GM10266 (cell line): ENCODE measurements around the gene CCDC9B.

ENCODE experiments used
- DNase-seq: peaks from one replicate; pipeline ENCODE4 v3.0.0; 2012; ENCODE audit errors: extremely low spot score
- CTCF ChIP-seq: IDR thresholded peaks from 2 replicates; pipeline ENCODE4 v1.5.1; 2012; ENCODE audit warnings: mild to moderate bottlenecking, low read depth; ENCODE audit not compliant: control insufficient read depth, insufficient read depth; ENCODE audit errors: missing control alignments

CCDC9B gene

GRCh38 chr15:40340740-40341400, at the start of gene CCDC9B:
Gene CCDC9B, minus strand, starts transcription at chr15:40340939. Its CDS starts 120 bp downstream, at chr15:40340819.
- no peak for TF ChIP-seq CTCF
- no peak for DNase-seq

- no peak for TF ChIP-seq CTCF
- DNase-seq = no peak
These were observed 49.3 kb upstream of the CCDC9B start for GRCh38 chr15:40389824-40390595.

- no peak for TF ChIP-seq CTCF
- no peak for DNase-seq
These were observed 48.4 kb upstream of the CCDC9B start for GRCh38 chr15:40388941-40389823.

- no peak for TF ChIP-seq CTCF
These were observed 45.7 kb upstream of the CCDC9B start for GRCh38 chr15:40386480-40386879.

GRCh38 chr15:40382580-40383456, 42.1 kb upstream of the CCDC9B start, which contains the start of gene KNSTRN:
Gene KNSTRN, plus strand, starts transcription at chr15:40382721. Its CDS starts 115 bp downstream, at chr15:40382836.
- peak; percentile 95 for DNase-seq

More at GRCh38 chr15:40386480-40386879, 45.7 kb upstream of the CCDC9B start:
- no peak for DNase-seq

More at GRCh38 chr15:40382580-40383456, 42.1 kb upstream of the CCDC9B start, which contains the start of gene KNSTRN:
- TF ChIP-seq CTCF = no peak
